GM10266 (cell line): Measurements from ENCODE around the gene SELP.

Experiments
- DNase-seq: peaks from one replicate; pipeline ENCODE4 v3.0.0; 2012; ENCODE audit errors: extremely low spot score
- CTCF ChIP-seq: IDR thresholded peaks from 2 replicates; pipeline ENCODE4 v1.5.1; 2012; ENCODE audit warnings: mild to moderate bottlenecking, low read depth; ENCODE audit not compliant: control insufficient read depth, insufficient read depth; ENCODE audit errors: missing control alignments

The SELP gene

GRCh38 chr1:169561692-169562091 is 68.2 kb downstream of the SELP start:
- no peak for DNase-seq
- no peak for TF ChIP-seq CTCF

- DNase-seq = no peak
- no peak for TF ChIP-seq CTCF
Observed at GRCh38 chr1:169557131-169557530, 72.8 kb downstream of the SELP start.

GRCh38 chr1:169550294-169550693 is 79.6 kb downstream of the SELP start:
- TF ChIP-seq CTCF = peak; percentile 58
- peak; percentile 19 for DNase-seq

- TF ChIP-seq CTCF = no peak
- DNase-seq = no peak
Observed at GRCh38 chr1:169548282-169548681, 81.6 kb downstream of the SELP start.

- peak; percentile 74 for TF ChIP-seq CTCF
- peak; percentile 15 for DNase-seq
Observed at GRCh38 chr1:169546087-169546995, 83.6 kb downstream of the SELP start.

GRCh38 chr1:169545472-169545871 is 84.5 kb downstream of the SELP start:
- TF ChIP-seq CTCF = no peak

More at GRCh38 chr1:169545472-169545871, 84.5 kb downstream of the SELP start:
- no peak for DNase-seq
